Activated T-helper 1 cell treated with anti-CD3 and anti-CD28 coated beads, Interleukin-12 subunit alpha, Interleukin-12 subunit beta, Interleukin-2, Interleukin-4 antibody, amounts not matched to agents 30 ng/mL and 10 ng/mL and 1 ng/mL, durations not matched to agents 14 hours and 24 hours and 36 hours (primary cell): ENCODE results near the gene PRR23E. TPM values are rescaled to one million over a fixed set of nuclear protein-coding genes. Genes with fewer than 3 reads are reported as not detected.

Experiments used
- DNase-seq: peaks from one replicate; pipeline ENCODE4 v3.0.0; 2021; ENCODE audit warnings: low spot score
- H3K27ac Mint-ChIP-seq: one replicate; pipeline ENCODE4 v1.8.0; 2021; ENCODE audit warnings: mild to moderate bottlenecking, mixed read lengths
- H3K27me3 Mint-ChIP-seq: one replicate; pipeline ENCODE4 v1.8.0; 2022; ENCODE audit warnings: mild to moderate bottlenecking, moderate library complexity, mixed read lengths; ENCODE audit not compliant: insufficient read depth
- H3K36me3 Mint-ChIP-seq: one replicate; pipeline ENCODE4 v1.8.0; 2021; ENCODE audit warnings: low read depth, mixed read lengths
- H3K4me1 Mint-ChIP-seq: one replicate; pipeline ENCODE4 v1.8.0; 2021; ENCODE audit warnings: low read depth, mixed read lengths
- H3K4me3 Mint-ChIP-seq: one replicate; pipeline ENCODE4 v1.8.0; 2021; ENCODE audit warnings: mild to moderate bottlenecking, moderate library complexity, mixed read lengths
- H3K9me3 Mint-ChIP-seq: one replicate; pipeline ENCODE4 v1.8.0; 2021; ENCODE audit warnings: mixed read lengths
- intact Hi-C: fragments of 100-400 bp; cut with micrococcal nuclease; formaldehyde crosslinking; loops from one replicate; pipeline ENCODE4 v1.15.1; 2024
- total RNA-seq: library from RNA; stranded (reverse); gene quantifications from 2 replicates; pipeline ENCODE4 v1.2.3, GENCODE V29; 2022

The PRR23E gene
- total RNA-seq, 1 donor from 2014 or later: not detected

DNA sequence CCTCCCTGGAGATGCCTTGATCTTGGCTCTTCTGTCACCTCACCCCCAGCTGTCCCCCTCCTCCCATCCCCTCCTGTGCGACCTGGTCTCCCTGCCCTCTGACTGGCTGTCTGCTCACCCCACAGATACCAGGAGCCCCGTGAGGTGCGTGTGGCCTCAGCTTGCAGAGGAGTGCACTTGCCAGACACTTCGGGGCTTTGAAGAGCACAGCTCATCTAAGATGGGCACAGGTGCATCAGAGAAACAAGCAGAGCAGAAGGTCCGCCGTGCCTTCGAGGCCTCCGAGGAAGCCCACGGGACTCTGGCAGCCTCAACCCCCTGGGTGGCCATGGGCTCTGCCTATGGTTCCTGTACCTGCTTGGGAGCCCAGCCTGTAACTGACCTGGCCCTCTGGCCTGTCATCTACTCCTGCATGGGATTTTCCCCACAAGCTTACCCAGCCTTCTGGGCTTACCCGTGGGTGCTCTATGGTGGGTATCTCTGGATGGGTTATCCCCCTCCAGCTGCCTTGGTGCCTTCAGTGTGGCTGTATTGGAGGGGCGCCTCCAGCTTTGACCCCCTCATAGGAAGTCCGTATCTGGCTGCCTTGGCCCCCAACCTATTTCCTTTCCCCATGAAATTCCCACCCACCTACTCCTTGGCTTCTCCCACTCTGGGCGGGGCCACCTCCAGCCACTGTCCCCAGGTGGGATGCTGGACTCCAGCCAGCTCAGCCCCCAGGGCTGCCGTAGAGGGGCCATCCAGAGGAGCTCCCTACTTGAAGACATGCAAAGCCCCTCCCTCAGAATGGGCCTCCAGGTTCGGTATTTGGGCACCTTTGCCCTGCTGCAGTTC is 3.8 kb downstream of the PRR23E start:
- intact Hi-C loops: no loop called here
- no peak for DNase-seq
- Mint-ChIP-seq H3K4me1 (no peaks in the 10 kb centered on the region), H3K27me3 (peaks cover 5% of the 10 kb centered on the region), H3K36me3 (no peaks in the 10 kb centered on the region), H3K9me3 (peaks cover 4% of the 10 kb centered on the region), H3K27ac (no peak overlapping the region), H3K4me3 (no peak overlapping the region)

DNA sequence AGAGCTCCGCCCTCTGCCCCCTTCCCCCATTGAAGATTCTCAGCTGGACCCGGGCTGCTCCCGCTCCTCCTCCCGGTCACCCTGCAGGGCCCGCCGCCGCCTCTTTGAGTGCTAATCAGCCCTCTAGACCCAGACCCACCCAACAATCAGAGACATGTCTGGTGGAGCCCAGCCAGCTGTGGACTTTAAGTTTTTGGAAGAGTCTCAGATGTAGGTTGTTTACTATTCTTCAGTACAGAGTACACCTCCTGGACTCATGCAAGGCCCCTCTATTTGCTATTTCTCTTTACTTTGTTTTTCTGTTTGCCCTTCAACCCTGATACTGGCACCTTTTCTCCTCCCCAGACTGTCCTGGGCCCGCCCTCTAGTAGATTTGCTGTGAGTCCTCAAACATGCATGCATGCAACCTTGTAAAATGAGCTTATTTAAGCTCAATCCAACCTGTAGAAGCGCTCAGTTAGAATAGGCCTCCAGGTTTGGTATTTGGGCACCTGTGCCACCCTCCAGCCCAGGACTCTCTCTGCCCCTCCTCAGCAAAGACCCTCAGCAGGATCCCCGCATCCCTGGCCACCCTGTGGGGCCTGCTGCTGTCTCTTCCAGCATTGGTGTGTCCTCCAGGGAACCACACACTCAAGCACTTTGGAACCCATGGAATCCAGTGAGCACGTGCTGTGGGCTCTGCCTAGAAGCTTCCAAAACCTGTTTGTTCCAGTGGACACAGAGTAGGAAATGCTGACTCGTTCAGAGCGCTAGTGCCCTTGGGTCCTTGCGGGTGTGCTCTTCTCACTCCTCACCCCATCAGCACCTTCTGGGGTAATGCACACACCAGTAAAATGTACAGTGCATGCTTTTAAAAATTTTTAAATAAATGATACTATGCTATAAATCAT is 4.6 kb downstream of the PRR23E start:
- Mint-ChIP-seq H3K9me3 (no peaks in the 10 kb centered on the region), H3K27me3 (peaks cover 5% of the 10 kb centered on the region), H3K4me1 (no peaks in the 10 kb centered on the region), H3K4me3 (no peak overlapping the region), H3K36me3 (no peaks in the 10 kb centered on the region), H3K27ac (no peak overlapping the region)
- intact Hi-C loops: no loop called here
- no peak for DNase-seq

DNA sequence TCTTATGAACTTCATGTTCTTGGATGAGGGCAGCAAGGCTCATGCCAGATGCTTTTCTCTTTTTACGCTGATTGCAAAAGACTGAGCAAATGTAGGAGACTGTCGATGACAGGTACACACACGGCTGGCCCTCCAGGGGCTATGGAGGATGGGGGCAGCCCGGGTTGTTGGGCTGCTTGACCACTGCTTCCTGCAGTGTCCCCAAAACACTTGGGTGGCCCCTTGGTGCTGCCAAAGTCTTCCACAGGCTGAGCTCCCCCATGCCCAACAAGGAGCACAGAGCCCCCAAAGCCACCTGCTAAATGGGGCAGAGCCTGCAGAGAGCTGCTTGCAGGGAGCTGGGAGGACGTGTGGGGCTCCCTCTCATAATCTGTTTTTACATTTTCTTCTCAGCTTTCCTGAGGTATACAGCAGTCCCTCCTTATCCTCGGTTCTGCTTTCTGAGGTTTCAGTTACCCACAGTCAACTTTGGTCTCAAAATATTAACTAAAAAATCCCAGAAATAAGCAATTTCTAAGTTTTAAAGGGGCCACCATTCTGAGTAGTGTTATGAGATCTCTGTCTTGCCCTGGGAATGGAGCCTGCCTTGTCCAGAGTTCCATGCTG is 7.3 kb downstream of the PRR23E start:
- Mint-ChIP-seq H3K4me3 (no peak overlapping the region), H3K4me1 (no peaks in the 10 kb centered on the region)
- intact Hi-C loops: no loop called here

DNA sequence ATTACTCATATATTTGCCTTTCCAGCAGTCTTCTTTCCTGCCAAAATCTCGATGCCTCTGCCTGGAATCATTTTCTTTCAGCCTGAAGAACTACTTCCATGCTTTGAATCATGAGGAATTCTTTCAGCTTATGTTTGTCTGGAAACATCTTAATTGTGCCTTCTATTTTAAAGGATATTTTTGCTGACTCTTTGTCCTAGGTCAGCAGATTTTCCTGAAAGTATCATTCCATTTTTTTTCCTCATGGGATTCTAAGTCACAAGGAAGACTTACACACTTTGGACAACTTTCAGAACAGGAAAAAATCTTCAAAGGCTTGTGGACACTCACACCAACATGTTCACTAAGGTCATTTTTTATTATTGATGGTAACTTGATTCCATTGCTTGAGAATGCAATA is 10.1 kb downstream of the PRR23E start:
- Mint-ChIP-seq H3K4me1 (no peaks in the 10 kb centered on the region), H3K9me3 (no peaks in the 10 kb centered on the region), H3K27ac (no peak overlapping the region), H3K36me3 (no peaks in the 10 kb centered on the region), H3K27me3 (peaks cover 5% of the 10 kb centered on the region), H3K4me3 (no peak overlapping the region)
- intact Hi-C loops: no loop called here
- DNase-seq: no peak

More for the DNA sequence above, 7.3 kb downstream of the PRR23E start:
- peaks cover 8% of the 10 kb centered on the region for H3K27me3 Mint-ChIP-seq
- no peak overlapping the region for H3K27ac Mint-ChIP-seq
- no peak for DNase-seq
- no peaks in the 10 kb centered on the region for H3K9me3 Mint-ChIP-seq
- no peaks in the 10 kb centered on the region for H3K36me3 Mint-ChIP-seq

DNA sequence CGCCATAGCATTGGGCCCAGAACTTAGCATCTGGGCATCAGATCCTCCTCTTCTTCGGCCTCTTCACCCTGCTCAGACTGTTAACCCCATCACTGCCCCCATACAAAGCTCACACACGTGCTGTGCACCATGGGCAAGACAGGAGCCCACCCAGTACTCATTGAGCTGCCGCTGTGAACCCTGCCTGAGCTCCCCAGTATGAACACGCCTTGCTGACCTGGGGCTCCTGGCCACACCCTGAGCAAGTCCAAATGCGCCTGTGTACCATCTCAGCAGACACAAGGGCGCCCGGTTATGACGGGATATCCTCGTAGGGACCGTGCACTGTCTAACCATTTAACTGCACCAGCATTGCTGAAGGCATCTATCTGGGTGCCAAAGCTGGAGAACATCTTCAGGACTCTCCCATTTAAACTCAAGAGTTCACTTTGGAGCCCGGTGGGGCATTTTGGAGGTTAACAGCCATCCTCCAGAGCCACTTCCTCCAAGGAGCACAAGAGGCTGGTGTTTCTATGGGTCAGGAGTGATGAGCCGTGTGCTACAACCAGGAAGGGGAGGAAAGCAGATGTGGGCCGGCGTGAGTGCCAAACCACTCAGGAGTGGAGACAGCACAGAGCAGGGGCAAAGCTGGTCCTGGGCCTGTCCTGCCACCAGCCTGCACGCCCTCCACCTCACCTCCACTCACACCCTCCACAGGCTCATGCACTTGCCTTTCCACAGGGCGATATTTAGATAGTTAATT is 12.1 kb downstream of the PRR23E start:
- no peaks in the 10 kb centered on the region for H3K9me3 Mint-ChIP-seq
- H3K27me3 Mint-ChIP-seq: peaks cover 3% of the 10 kb centered on the region
- no peak overlapping the region for H3K4me3 Mint-ChIP-seq
- H3K36me3 Mint-ChIP-seq: no peaks in the 10 kb centered on the region
- H3K4me1 Mint-ChIP-seq: no peaks in the 10 kb centered on the region
- DNase-seq: no peak
- H3K27ac Mint-ChIP-seq: no peak overlapping the region
- intact Hi-C loops: no loop called here

DNA sequence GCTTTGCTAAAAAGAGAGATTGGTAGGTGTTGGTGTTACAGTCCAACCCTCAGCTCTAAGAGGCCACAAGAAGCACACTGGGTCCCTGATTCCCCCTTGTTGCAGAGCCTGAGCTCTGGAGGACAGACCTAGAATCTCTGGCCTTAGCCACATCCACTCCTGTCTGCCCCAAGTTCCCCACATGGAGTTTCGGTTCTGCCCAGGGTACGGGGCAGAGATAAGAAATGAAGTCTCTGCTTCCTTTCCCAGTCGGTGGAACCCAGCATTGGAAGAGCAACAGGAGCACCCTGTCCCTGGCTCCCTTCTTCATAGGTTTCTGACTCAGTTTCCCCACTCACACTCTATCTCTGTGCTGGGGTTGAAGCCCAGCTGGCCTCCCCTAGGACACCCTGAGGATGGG is 13.2 kb downstream of the PRR23E start:
- Mint-ChIP-seq H3K9me3 (no peaks in the 10 kb centered on the region), H3K4me3 (no peak overlapping the region), H3K36me3 (no peaks in the 10 kb centered on the region), H3K4me1 (no peaks in the 10 kb centered on the region), H3K27me3 (peaks cover 3% of the 10 kb centered on the region), H3K27ac (no peak overlapping the region)
- no peak for DNase-seq
- intact Hi-C loops: no loop called here

DNA sequence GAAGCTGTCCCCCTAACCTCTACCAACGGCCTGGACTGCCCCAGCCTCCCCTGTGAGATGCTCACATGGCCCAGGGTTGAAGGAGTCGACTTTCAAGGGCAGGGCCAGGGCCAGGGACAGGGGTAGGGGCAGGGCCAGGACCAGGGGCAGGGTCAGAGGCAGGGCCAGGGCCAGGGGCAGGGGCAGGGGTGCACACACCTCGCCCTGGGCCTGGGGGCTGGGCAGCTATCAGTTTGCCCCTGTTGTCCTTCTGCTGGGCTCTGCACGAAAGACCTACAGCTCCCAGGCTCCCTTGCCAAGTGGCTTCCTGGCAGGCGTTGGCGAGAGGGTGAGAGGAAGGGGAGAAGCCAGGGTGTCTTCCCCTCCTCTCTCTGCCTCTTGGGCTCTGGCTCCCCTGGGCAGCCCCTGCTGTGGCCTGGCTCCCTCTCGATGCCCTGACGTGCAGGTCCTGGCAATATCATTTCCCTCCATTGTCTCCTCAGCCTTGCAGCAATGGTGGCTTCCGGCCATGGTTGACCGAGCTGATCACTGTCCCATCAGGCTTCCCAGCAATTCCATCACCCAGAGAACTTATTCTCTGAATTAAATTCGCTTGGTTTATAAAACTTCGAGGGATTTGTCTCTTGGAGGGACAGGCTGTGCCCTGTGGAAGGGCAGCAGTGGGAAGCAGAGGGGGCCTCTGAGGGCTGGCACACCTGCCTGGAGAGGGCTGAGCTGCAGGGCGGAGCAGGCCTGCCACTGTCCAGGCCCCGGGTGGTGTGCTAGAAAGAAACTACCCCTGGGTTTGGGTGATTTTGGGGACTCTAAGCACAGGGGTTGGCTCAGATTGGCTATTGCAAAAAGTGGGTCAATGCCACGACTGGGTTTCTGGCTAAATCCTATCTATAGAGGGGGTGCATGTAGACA is 13.9 kb downstream of the PRR23E start:
- intact Hi-C loops: no loop called here
- peaks cover 3% of the 10 kb centered on the region for H3K27me3 Mint-ChIP-seq
- no peaks in the 10 kb centered on the region for H3K4me1 Mint-ChIP-seq
- no peak overlapping the region for H3K4me3 Mint-ChIP-seq
- H3K27ac Mint-ChIP-seq: no peak overlapping the region
- no peak for DNase-seq
- no peaks in the 10 kb centered on the region for H3K9me3 Mint-ChIP-seq
- H3K36me3 Mint-ChIP-seq: no peaks in the 10 kb centered on the region

DNA sequence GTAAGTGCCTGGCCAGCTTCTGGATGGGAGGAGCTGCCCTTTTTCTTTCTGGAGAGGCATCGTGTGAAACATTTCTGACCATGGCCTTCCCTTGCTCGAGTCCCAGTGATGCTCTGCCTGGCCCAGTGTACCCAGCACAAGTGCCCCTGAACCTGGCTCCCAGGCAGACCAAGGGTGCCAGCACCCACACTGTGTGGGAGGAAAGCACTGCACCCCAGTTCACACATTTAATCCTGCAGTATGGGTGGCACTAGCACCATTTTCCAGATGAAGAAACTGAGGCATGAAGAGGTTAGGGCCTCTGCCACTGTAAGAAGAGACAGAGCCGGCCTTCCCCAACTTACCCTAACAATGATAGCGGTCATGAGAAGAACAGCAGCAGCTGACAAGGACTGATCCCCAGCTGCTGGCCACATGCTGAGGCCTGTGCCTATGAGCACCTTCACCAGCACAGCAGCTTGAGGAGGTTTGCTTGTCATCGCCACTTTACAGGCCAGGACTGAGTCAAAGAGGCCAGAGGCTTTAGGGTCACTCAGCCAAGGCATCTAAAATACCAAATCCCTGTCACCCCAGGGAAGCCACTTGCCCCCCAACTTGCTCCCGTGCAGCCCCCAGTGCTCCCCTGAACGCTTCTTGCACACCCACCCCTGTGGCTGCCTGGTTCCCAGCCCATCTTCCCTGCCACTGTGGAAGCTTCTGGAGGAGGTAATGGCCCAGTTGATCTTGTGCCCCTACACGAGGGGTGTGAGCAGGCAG is 15.0 kb downstream of the PRR23E start:
- Mint-ChIP-seq H3K36me3 (no peaks in the 10 kb centered on the region), H3K4me3 (no peak overlapping the region), H3K27me3 (peaks cover 3% of the 10 kb centered on the region), H3K27ac (no peak overlapping the region), H3K4me1 (no peaks in the 10 kb centered on the region), H3K9me3 (no peaks in the 10 kb centered on the region)
- no peak for DNase-seq
- intact Hi-C loops: no loop called here

DNA sequence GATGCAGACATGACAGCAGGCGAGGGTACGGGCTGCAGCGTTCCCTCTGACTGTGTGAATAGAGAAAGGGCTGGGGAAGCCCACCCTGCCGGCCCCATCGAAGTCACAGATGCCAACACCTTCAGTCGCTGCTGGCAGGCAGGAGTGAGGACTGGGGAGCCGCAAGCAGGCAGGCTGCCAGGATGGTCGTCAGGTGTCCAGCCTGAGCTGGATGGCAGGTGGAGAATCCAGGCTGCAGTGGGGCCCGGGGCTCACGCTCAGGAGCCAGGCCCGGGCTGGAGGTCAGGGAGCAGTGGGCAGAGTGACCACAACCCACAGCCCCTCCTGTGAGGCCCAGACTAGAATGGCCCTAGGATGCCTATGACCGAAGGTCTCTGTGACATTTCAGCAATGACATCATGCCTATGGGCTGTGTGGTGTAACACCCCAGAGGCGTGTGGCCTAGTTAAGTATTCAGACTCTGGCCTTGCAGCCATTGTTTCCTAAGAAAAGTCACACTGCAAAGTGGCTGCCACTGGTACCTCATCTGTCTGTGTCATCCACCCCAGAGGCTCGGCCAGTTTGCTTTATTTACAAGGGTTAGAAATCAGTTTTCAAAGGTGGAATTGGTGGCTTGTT is 15.7 kb downstream of the PRR23E start:
- Mint-ChIP-seq H3K9me3 (no peaks in the 10 kb centered on the region), H3K4me3 (no peak overlapping the region), H3K36me3 (no peaks in the 10 kb centered on the region), H3K27ac (no peak overlapping the region), H3K4me1 (no peaks in the 10 kb centered on the region), H3K27me3 (peaks cover 3% of the 10 kb centered on the region)
- DNase-seq: no peak
- intact Hi-C loops: no loop called here

DNA sequence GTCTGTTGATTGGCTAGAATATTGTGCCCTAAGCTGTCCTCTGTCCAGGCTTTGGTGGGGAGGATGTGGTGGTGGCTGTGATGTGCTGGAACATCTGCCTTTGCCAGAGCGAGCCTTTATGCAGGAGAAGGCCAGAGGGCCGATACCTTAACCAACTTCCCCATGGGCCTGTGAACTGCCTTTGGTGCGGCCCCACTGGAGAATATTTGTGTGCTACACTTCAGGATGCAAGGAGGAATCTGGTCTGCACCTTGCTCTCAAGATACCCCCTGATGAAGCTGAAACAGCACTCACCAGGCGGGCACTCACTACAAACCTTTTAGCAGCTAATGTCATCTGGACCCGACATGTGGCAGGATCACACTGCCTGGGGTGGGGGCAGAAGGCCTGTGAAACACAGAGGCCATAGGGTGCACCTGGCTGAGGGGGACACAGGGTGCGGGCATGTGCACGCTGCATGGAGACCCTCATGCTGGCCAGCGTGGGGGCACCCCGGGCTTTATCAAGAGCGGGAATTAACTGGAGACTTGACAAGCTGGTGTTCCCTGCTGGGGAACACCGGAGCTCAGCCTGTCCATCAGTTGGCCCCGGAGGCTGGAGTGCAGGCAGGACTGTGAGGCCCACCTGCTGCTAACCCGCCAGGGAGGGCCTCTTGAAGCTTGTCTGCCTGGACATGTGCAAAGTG is 16.4 kb downstream of the PRR23E start:
- no peak overlapping the region for H3K27ac Mint-ChIP-seq
- no peak overlapping the region for H3K4me3 Mint-ChIP-seq
- H3K36me3 Mint-ChIP-seq: no peaks in the 10 kb centered on the region
- H3K27me3 Mint-ChIP-seq: no peaks in the 10 kb centered on the region
- H3K9me3 Mint-ChIP-seq: no peaks in the 10 kb centered on the region
- H3K4me1 Mint-ChIP-seq: no peaks in the 10 kb centered on the region
- intact Hi-C loops: no loop called here
- DNase-seq: no peak
